Stimulated activated CD8-positive, alpha-beta memory T cell treated with anti-CD3 and anti-CD28 coated beads, Interleukin-7, amount 100 ng/mL, for 1 hour (primary cell): Measurements from ENCODE around the gene AP1AR.
A peak's percentile ranks its signal among the peaks of the same experiment; 100 is the strongest.

ENCODE experiments used
- DNase-seq, 2 donors: peaks; one replicate each; pipeline ENCODE4 v3.0.0-alpha.2; 2020; ENCODE audit warnings: low read depth in 2 of 2

Gene AP1AR

GRCh38 chr4:112222219-112222955 is 9.2 kb upstream of the AP1AR start:
- DNase-seq, result no peak

GRCh38 chr4:112225157-112225556 is 6.4 kb upstream of the AP1AR start:
- DNase-seq, result no peak

- peak; percentile 91 to 93 for DNase-seq
These were observed 458 bp upstream of the AP1AR start for GRCh38 chr4:112230879-112231778.

GRCh38 chr4:112234952-112235609 is 3.5 kb downstream of the AP1AR start:
- peak in 1 of 2 donors; percentile 31 for DNase-seq

GRCh38 chr4:112236040-112236439 is 4.5 kb downstream of the AP1AR start:
- no peak for DNase-seq

GRCh38 chr4:112238833-112239232 is 7.2 kb downstream of the AP1AR start:
- no peak for DNase-seq

- no peak for DNase-seq
These were observed 13.8 kb downstream of the AP1AR start for GRCh38 chr4:112245383-112245782.

- DNase-seq, result no peak
These were observed 15.4 kb downstream of the AP1AR start for GRCh38 chr4:112247021-112247420.

GRCh38 chr4:112251019-112251643 is 19.5 kb downstream of the AP1AR start:
- DNase-seq, result no peak

GRCh38 chr4:112252234-112252633 is 20.6 kb downstream of the AP1AR start:
- DNase-seq, result no peak

- DNase-seq, result no peak
These were observed 21.9 kb downstream of the AP1AR start for GRCh38 chr4:112253382-112254000.

GRCh38 chr4:112257098-112257497 is 25.5 kb downstream of the AP1AR start:
- no peak for DNase-seq

- DNase-seq, result no peak
These were observed 35.2 kb downstream of the AP1AR start for GRCh38 chr4:112266823-112267222.

- DNase-seq, result no peak
These were observed 38.5 kb downstream of the AP1AR start for GRCh38 chr4:112270051-112270450.

- DNase-seq, result no peak
These were observed 39.2 kb downstream of the AP1AR start for GRCh38 chr4:112270640-112271421.

GRCh38 chr4:112272292-112272691 is 40.7 kb downstream of the AP1AR start:
- DNase-seq, result no peak

GRCh38 chr4:112274959-112275358 is 43.4 kb downstream of the AP1AR start:
- DNase-seq, result no peak

GRCh38 chr4:112276113-112276512 is 44.5 kb downstream of the AP1AR start:
- DNase-seq, result no peak

GRCh38 chr4:112277220-112277619 is 45.6 kb downstream of the AP1AR start:
- DNase-seq, result no peak

GRCh38 chr4:112277705-112278448 is 46.3 kb downstream of the AP1AR start:
- DNase-seq, result no peak
